ENCODE data around the gene MTA1. TPM values are rescaled to one million over a fixed set of nuclear protein-coding genes. Genes with fewer than 3 reads are reported as not detected.
A peak's percentile ranks its signal among the peaks of the same experiment; 100 is the strongest.

MTA1 gene
- polyA plus RNA-seq, 2 of the 4 experiments (the other 2 are of a cell fraction): 46.8 to 86.7 TPM

GRCh38 chr14:105450864-105451720, 31.5 kb downstream of the MTA1 start:
- CTCF ChIA-PET: interaction anchor here (0.8 to 4.6 kb wide), 5 partner anchors 11 to 79 kb away, joined by 3 to 21 read pairs (median 10); no protein-coding TSS in a partner anchor
- POLR2A ChIA-PET: no interaction called here

GRCh38 chr14:105452963-105453362, 33.3 kb downstream of the MTA1 start:
- FAIRE-seq (no peak), ATAC-seq (no peak), DNase-seq (ENCODE audit: low read depth in 1 of 2, low spot score in 1 of 2) (no peak)
- 90% methylated on average over 14 of the region's 14 CpGs for WGBS (ENCODE audit: missing lambda C conversion rate)
- no peak overlapping the region for H3K4me2 ChIP-seq
- H3K4me1 ChIP-seq: 0 out of 3 replicates have a peak, but pooled peaks cover 5% of the 10 kb centered on the region
- no peak for TF ChIP-seq ELK1 (IDR thresholded peaks at IDR 0.05; ENCODE audit: low read depth, low read length)
- TF ChIP-seq ZFP36 (IDR thresholded peaks at IDR 0.05; ENCODE audit: borderline replicate concordance, partially characterized antibody): no peak
- TF ChIP-seq CBX2 (IDR thresholded peaks at IDR 0.05; ENCODE audit: borderline replicate concordance, low read depth): no peak
- no peak for TF ChIP-seq REST (IDR thresholded peaks at IDR 0.05)
- no peak for TF ChIP-seq RCOR1 (IDR thresholded peaks at IDR 0.05; ENCODE audit: low read depth, low read length)
- no peak for TF ChIP-seq BCL3 (IDR thresholded peaks at IDR 0.05)
- TF ChIP-seq FOSL2 (IDR thresholded peaks at IDR 0.05): no peak
- no peak for TF ChIP-seq FOSL2 (CRISPR knock-in tag; IDR thresholded peaks at IDR 0.05)
- TF ChIP-seq TFCP2L1 (CRISPR knock-in tag; IDR thresholded peaks at IDR 0.05): no peak
- no peak for TF ChIP-seq HMGXB4 (CRISPR knock-in tag; IDR thresholded peaks at IDR 0.05; ENCODE audit: borderline replicate concordance)
- TF ChIP-seq ESRRA (IDR thresholded peaks at IDR 0.05; ENCODE audit: borderline replicate concordance, low read length): no peak
- no peak for TF ChIP-seq HOXB13 (CRISPR knock-in tag; IDR thresholded peaks at IDR 0.05; ENCODE audit: low read depth)
- no peak for TF ChIP-seq CBX8 (IDR thresholded peaks at IDR 0.05)
- H3K4me3 ChIP-seq: no peak overlapping the region
- H3K9me3 ChIP-seq: no peaks in the 10 kb centered on the region
- H3K27ac ChIP-seq: no peak overlapping the region
- POLR2A ChIA-PET: no interaction called here
- CTCF ChIA-PET: interaction anchor here (0.7 to 6.8 kb wide), 8 partner anchors 9 to 75 kb away, joined by 3 to 34 read pairs (median 4); no protein-coding TSS in a partner anchor

More at GRCh38 chr14:105450864-105451720, 31.5 kb downstream of the MTA1 start:
- no peak for ATAC-seq
- Histone ChIP-seq H3K4me1 (0 out of 3 replicates have a peak, but pooled peaks cover 6% of the 10 kb centered on the region), H3K9me3 (no peaks in the 10 kb centered on the region), H3K4me3 (no peak overlapping the region), H3K4me2 (no peak overlapping the region), H3K27ac (no peak overlapping the region)
- no peak for TF ChIP-seq HOXB5 (CRISPR knock-in tag; IDR thresholded peaks at IDR 0.05)
- TF ChIP-seq TP53 (CRISPR knock-in tag; IDR thresholded peaks at IDR 0.05): no peak
- no peak for TF ChIP-seq ZSCAN20 (CRISPR knock-in tag; IDR thresholded peaks at IDR 0.05)
- TF ChIP-seq HOXB13 (CRISPR knock-in tag; IDR thresholded peaks at IDR 0.05; ENCODE audit: low read depth): no peak
- TF ChIP-seq ZFP36 (IDR thresholded peaks at IDR 0.05; ENCODE audit: borderline replicate concordance, partially characterized antibody): no peak
- no peak for TF ChIP-seq FOSL2 (IDR thresholded peaks at IDR 0.05)
- no peak for TF ChIP-seq FOSL2 (CRISPR knock-in tag; IDR thresholded peaks at IDR 0.05)
- WGBS (ENCODE audit: missing lambda C conversion rate): 86% methylated on average over 26 of the region's 29 CpGs
- peak in 1 of 2 experiments; percentile 35 for DNase-seq (ENCODE audit: low read depth in 1 of 2, low spot score in 1 of 2)
- FAIRE-seq: no peak
